ENCODE data around the gene PRDX2. TPM values are rescaled to one million over a fixed set of nuclear protein-coding genes. Genes with fewer than 3 reads are reported as not detected.

The PRDX2 gene
- total and polyA plus RNA-seq, 10 of the 15 experiments (the other 5 are each of a cell fraction or from before 2014, with no cell fraction given) = 93.0 to 812 (median 344) TPM

GRCh38 chr19:12770922-12771321 is 30.7 kb downstream of the PRDX2 start:
- WGBS (ENCODE audit: insufficient coverage, insufficient replicate concordance, low lambda C conversion rate, missing lambda C conversion rate) = 93% methylated on average over 13 of the region's 13 CpGs

More at GRCh38 chr19:12770922-12771321, 30.7 kb downstream of the PRDX2 start:
- DNase-seq (ENCODE audit: low read depth, low spot score) = no peak
- H3K27me3 ChIP-seq (replicated peaks in 1 of 2; ENCODE audit: control insufficient read depth in 2 of 2, insufficient read depth in 2 of 2, low read length in 1 of 2) = no peaks in the 10 kb centered on the region
- H4K20me1 ChIP-seq (ENCODE audit: control insufficient read depth, insufficient read depth) = no peaks in the 10 kb centered on the region
- H2AFZ ChIP-seq (ENCODE audit: control insufficient read depth, low read depth, low read length) = no peak overlapping the region
- in situ Hi-C loops (cut with MboI) = no loop called here
- no peak overlapping the region for H3K4me3 ChIP-seq
- H3K9ac ChIP-seq (ENCODE audit: control insufficient read depth, insufficient read depth, low read length) = no peak overlapping the region
- H3K36me3 ChIP-seq (ENCODE audit: control insufficient read depth in 2 of 2, insufficient read depth in 2 of 2, low read length in 1 of 2) = no peaks in the 10 kb centered on the region
- H3K9me3 ChIP-seq (replicated peaks; ENCODE audit: control insufficient read depth, insufficient read depth, low read length) = no peaks in the 10 kb centered on the region
- BruUV-seq (replicated peaks) = no TSS peak
- TF ChIP-seq PAX8 (IDR thresholded peaks at IDR 0.05) (no peak), WRNIP1 (IDR thresholded peaks at IDR 0.05; ENCODE audit: borderline replicate concordance, low read depth, low read length) (no peak), PML (IDR thresholded peaks at IDR 0.05; ENCODE audit: low read length) (no peak), SP1 (IDR thresholded peaks at IDR 0.05; ENCODE audit: low read depth, low read length) (no peak), USF1 (IDR thresholded peaks at IDR 0.05; ENCODE audit: borderline replicate concordance, extremely low read length, insufficient read depth, low read depth, low read length) (no peak), CREB1 (IDR thresholded peaks at IDR 0.05; ENCODE audit: low read depth) (no peak), POLR2AphosphoS2 (IDR thresholded peaks at IDR 0.05; ENCODE audit: low read depth, low read length) (no peak), RBBP5 (conservative IDR thresholded peaks at IDR 0.05) (no peak), PKNOX1 (IDR thresholded peaks at IDR 0.05) (no peak), LARP7 (IDR thresholded peaks at IDR 0.05) (no peak)
- H3K79me2 ChIP-seq (ENCODE audit: control insufficient read depth, insufficient read depth, low read length) = no peaks in the 10 kb centered on the region
- ChIA-PET CTCF (interaction anchor here (0.7 to 17.0 kb wide), 3 partner anchors 9 to 77 kb away, joined by 3 to 426 read pairs (median 3); partner anchors contain the start of genes JUNB, PRDX2 and THSD8), SMC1A (ENCODE audit: uncharacterized antibody, unreplicated experiment) (no interaction called here), RAD21 (ENCODE audit: unreplicated experiment) (interaction anchor here (1.6 to 4.3 kb wide), 2 partner anchors 25 to 77 kb away, joined by 4 to 22 read pairs; no protein-coding TSS in a partner anchor), POLR2A (no interaction called here)
- no peak overlapping the region for H3K4me2 ChIP-seq (ENCODE audit: control insufficient read depth, insufficient read depth)
- no peak for ATAC-seq
- H3K4me1 ChIP-seq (ENCODE audit: control insufficient read depth, insufficient read depth, low read length) = peaks cover 4% of the 10 kb centered on the region
- intact Hi-C loops (cut with micrococcal nuclease; ENCODE audit: unreplicated experiment) = no loop called here
- FAIRE-seq = no peak
- H3K27ac ChIP-seq (ENCODE audit: control insufficient read depth, insufficient read depth) = no peak overlapping the region

Measured in GM12878 (cell line).